Endometrium (tissue), 2 donors: ENCODE results near the gene BLVRA.

Experiments
- FAIRE-seq: peaks from 2 replicates; lab custom pipeline; 2012; peaks lifted over from hg19 to GRCh38; lab: Jason Lieb, UNC
- donor health status: control.
- donor health status: control.

BLVRA gene

GRCh38 chr7:43750016-43750887 lies 8.2 kb upstream of the BLVRA start:
- no peak for FAIRE-seq

DNA sequence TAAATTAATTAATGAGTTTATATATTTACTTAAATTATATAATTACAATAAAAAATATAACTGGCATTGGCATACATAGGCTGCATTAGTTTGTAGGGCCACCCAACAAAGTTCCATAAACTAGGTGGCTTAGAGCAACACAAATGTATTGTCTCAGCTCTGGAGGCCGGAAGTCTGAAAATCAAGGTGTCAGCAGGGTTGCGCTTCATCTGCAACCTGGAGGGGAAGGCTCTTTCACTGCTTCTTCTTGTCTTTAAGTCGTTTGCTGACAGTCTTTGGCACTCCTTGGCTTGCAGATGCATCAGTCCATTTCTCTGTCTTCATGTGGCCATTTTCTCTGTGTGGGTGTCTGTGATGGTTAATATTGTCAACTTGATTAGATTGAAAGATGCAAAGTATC lies 6.1 kb upstream of the BLVRA start:
- no peak for FAIRE-seq

GRCh38 chr7:43753271-43753810 lies 5.1 kb upstream of the BLVRA start:
- no peak for FAIRE-seq

DNA sequence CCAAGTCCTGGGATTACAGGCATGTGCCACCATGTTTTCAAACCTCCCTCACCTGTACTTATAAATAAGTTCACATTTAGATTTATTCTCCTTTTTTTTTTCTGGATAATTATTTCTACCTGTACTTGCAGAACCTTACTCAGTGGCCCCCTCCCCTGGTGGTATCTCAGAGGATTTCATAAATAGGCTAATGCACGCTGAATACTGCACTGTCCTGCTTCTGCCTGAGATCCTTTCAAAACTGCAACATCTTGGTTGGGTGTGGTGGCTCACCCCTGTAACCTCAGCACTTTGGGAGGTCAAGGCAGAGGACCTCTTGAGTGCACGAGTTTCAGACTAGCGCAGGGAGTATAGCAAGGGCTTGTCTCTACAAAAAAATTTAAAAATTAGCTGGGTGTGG lies 4.6 kb upstream of the BLVRA start:
- no peak for FAIRE-seq

DNA sequence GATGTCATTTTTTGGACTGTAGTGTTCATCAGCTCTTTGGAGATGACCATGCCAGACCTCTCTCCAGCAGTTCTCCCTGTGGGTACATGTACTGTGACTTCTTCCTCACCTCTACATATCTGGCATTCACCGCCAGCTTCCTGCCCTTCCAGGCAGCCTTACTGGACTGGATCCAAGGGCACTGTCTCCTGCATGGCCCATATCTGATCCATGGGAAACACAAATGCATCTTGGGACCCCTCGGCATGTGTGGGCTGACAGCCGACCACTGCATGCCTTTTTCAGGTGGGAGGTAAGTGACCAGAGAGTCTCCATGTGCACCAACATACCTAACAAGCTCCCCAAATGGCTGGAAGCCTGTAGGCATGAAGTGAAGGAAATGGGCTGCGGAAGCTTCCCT lies 3.9 kb upstream of the BLVRA start:
- FAIRE-seq = no peak

DNA sequence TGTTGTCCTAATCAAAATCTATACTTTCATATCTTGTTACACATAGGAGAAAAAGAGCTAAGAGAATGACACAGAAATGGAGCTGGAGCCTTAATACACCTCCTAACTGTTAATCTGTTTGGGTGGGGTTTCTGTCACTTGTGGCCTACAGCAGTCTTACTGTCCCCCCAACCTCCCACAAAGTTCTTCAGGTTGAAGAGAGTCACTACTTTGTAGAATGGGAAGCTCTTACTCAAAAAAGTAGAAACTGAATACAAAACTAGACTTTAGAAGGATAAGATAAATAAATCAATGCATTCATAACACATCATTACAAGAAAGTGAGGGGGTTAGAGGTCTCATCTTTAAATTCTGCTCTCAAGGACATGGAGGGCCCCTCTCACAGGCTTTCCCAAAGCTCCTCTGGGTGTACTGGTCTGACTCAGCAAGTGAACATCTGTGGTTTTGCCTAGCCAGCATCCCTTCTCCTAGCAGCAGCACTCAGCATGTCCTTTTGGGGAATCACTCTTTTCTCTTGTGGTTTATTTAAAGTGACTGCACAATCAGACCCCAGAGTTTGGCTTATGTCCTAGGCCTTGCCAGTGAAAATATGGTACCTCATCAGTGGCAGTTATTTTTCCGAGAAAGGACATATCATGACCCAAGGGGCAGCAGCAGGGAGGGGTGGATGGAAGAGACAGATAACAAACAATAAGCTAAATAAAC lies 2.0 kb upstream of the BLVRA start:
- FAIRE-seq = no peak

- FAIRE-seq = no peak
Measured at GRCh38 chr7:43757073-43757720, 1.3 kb upstream of the BLVRA start.

DNA sequence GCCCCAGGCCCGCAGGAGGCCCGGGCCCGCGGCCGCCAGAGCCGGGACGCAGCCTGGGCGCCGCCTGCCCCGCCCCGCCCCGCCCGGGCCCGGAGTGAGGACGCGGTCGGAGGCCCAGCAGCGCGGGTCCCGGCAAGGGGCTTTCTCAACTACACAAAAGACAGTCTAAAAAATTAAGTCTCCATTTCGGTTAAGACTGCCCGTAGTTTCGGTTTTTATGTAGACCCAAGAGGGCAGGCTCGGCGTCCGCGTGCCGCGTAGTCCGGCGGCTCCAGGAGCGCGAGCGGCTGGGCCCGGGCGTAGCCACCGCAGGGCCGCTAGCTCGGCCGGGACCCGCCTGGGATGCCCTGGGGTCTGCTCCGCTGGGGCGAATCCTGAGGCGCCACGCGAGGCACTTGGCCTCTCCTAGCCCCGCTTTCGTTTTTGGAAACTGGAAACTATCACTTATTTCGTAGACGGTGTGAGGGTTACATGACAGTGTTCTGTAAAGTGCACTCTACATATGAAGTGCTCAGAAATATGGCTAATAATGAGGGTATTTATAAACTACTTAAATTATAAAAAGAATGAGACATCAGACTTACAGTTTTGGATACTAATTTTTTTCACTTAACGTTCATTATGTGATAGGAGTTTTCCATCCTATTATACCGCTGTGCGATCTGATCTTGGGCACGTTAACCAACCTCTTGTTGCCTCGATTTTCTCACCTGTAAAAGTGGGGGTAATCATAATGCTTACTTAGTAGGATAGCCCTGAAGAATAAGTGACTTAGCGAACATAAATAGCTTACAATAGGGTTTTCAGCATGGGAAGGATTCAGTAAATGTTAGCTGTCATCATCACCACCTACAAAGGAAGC lies 573 bp downstream of the BLVRA start:
- FAIRE-seq = no peak

DNA sequence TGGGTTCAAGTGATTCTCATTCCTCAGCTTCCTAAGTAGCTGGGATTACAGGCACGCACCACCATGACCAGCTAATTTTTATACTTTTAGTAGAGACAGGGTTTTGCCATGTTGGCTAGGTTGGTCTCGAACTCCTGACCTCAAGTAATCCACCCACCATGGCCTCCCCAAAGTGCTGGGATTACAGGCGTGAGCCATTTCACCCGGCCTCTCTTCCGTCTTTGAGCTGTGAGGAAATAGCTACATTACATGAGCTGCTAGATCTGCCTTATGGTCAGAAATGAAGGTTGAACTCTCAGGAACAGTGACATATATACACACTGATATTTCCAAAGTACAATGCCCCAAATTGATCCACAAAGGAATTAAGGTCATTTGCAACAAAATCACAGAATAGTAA lies 2.4 kb downstream of the BLVRA start:
- no peak for FAIRE-seq

- FAIRE-seq = no peak
Measured at GRCh38 chr7:43761382-43761781, 2.9 kb downstream of the BLVRA start.

DNA sequence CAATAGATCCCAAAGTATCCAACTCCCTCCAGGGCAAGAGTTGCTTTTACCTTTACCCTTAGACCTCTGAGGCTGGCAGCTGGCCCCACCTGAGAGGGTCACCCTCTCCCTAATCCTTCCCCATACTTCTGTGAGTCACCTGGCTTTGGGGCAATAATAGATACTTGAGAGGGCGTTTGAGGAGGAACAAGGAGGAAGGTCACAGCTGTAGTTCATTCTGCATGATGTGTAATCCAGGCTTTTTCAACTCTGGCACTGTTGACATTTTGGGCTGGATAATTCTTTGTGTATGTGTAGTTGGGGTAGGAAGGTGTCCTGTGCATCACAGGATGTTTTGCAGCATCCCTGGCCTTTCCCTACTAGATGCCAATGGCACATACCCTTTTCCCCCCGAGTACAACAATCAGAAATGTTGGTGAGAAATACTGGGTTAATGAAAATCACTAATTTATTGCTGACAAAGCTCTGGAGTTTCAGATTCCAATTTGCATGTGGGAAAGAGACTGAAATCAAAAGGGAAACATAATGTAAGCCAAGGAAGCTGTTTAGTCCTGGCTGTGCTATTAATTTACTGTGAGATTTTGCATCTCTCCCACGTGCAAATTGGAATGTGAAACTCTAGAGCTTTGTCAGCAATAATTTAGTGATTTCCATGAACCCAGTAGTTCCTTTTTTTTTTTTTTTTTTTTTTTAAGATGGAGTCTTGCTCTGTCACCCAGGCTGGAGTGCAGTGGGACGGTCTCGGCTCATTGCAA lies 3.6 kb downstream of the BLVRA start:
- no peak for FAIRE-seq

GRCh38 chr7:43763183-43763582 lies 4.7 kb downstream of the BLVRA start:
- FAIRE-seq = no peak

DNA sequence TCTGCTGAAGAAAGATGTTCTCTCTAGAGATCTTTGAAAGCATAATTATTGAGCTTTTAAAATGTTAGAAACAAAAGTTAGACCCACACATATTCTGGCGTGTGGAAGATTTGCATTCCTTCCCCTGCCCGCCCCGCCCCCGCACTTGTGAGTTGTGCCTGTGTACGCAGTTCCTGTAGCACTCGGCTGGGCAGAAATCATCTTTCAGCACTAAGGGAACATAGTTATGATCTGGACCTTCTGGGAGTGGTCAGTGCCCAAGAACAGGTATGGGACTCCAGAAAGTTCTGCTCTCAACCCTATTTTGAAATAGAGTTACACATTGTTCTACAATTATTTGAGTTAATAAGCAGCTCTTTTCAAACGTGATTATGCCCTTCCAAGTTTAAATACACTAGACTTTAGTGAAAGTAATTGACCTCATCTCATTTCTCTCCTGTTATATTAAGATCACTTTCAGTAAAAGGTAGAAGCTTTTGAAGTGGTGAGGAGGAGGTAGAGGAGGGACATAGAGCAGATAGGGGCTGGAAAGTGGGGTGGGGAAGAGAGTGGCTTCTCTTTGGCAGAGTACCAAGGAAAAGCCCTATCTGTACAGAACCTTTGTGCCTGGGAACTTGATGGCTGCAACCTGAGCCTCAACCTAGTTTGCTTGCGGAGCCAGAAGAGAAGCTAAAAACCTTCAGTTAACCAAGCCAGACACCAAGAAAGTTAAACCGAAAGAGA lies 5.7 kb downstream of the BLVRA start:
- no peak for FAIRE-seq

GRCh38 chr7:43764807-43765491 lies 6.5 kb downstream of the BLVRA start:
- no peak for FAIRE-seq

- FAIRE-seq = no peak
Measured at GRCh38 chr7:43766564-43766963, 8.1 kb downstream of the BLVRA start.

DNA sequence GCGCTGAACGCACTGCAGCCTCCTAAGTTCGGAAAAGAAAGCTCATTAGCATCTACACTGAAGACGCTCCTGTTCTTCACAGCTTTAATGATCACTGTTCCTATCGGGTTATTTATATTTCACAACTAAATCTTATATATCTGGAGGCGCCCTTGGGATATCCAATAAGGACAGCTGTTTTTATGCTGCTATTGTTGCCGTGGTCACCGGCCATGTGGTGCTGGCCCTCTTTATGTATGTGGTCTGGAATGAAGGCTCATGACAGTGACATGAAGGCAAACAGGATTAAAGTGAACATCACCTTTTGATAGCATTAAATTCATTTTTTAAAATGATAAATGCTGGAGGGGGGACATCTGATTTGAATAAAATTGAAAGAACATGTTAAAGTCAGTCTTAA lies 8.8 kb downstream of the BLVRA start:
- no peak for FAIRE-seq

- FAIRE-seq = no peak
Measured at GRCh38 chr7:43768201-43768886, 9.9 kb downstream of the BLVRA start.

DNA sequence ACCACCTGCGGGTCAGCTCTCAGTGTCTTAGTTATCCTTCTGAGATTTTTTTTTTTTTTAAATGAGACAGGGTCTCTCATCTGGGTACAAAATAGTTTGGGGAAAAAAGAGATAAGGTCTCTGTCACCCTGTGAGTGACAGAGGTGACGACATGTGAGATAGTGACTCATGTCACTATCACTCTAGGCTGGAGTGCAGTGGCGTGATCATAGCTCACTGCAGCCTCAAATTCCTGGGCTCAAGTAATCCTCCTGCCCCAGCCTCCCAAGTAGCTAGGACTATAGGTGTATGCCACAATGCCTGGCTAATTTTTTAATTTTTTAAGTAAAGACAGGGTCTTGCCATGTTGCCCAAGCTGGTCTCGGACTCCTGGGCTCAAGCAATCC lies 10.4 kb downstream of the BLVRA start:
- FAIRE-seq = no peak

- FAIRE-seq = no peak
Measured at GRCh38 chr7:43769281-43769680, 10.8 kb downstream of the BLVRA start.
